BE2C (cell line): ENCODE data around the gene SNRPA. TPM values are rescaled to one million over a fixed set of nuclear protein-coding genes. Genes with fewer than 3 reads are reported as not detected.

ENCODE experiments used
- DNase-seq: peaks from one replicate; pipeline ENCODE4 v3.0.0-alpha.2; 2020
- H3K27me3 ChIP-seq: fragments of 250-450 bp; sonication (Bioruptor Pico); 2 replicates; pipeline ENCODE4 v1.5.1; 2020; ENCODE audit warnings: mild to moderate bottlenecking
- H3K36me3 ChIP-seq: fragments of 250-450 bp; sonication (Bioruptor Pico); 2 replicates; pipeline ENCODE4 v1.5.1; 2020; ENCODE audit warnings: mild to moderate bottlenecking
- H3K4me1 ChIP-seq: fragments of 250-450 bp; sonication (Bioruptor Pico); 2 replicates; pipeline ENCODE4 v1.5.1; 2020
- H3K4me3 ChIP-seq: 2 replicates; pipeline ENCODE4 v1.5.1; 2011; ENCODE audit warnings: low read depth, low read length
- H3K9me3 ChIP-seq: fragments of 250-450 bp; sonication (Bioruptor Pico); 2 replicates; pipeline ENCODE4 v1.5.1; 2020
- polyA plus RNA-seq: library from polyadenylated mRNA; unstranded; fragments of >200 nt; gene quantifications from one replicate; pipeline ENCODE4 v1.2.1, GENCODE V29; 2012; ENCODE audit warnings: low read depth, missing spikeins; ENCODE audit not compliant: insufficient read length, insufficient read depth
- TF ChIP-seq, protein P1 (sequence below): IDR thresholded peaks from 2 replicates; pipeline ENCODE4 v1.5.1; 2012; ENCODE audit warnings: mild to moderate bottlenecking, low read depth, low read length

SNRPA gene
- polyA plus RNA-seq, result 73.9 TPM

DNA sequence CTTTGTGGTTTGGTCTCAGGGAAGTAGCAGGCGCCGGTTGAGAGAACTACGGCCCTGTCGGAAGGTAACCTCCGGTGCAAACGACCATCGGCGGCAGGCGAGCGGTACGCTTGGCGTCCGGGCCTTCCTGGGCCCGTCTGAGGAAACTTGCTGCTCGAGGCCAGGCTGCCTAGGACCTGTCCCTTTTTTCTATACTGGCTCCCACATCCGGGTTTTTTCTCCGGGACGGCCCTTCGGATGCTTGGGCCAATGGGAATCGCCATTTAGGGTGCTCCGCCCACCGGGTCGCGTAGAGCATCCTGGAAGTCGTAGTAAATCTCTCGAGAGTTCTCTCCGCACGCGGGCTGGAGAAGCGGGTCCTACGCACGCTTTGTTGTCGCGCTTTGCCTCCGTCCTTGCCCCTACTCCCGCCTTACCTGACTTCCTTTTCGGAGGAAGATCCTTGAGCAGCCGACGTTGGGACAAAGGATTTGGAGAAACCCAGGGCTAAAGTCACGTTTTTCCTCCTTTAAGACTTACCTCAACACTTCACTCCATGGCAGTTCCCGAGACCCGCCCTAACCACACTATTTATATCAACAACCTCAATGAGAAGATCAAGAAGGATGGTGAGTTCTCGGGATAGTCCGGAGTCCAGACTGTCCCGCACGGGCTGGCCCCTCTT, at the start of gene SNRPA:
Gene SNRPA (plus strand): TSS at position 330 of the 664 bp plus-strand sequence. CDS start 206 bp downstream, at position 536.
- Histone ChIP-seq H3K27me3 (no peaks in the 10 kb centered on the region), H3K9me3 (no peaks in the 10 kb centered on the region), H3K4me3 (peak within 1 kb of the TSS; percentile 93), H3K4me1 (peaks cover 3% of the 10 kb centered on the region; the same call in 1 of the 2 replicates), H3K36me3 (peaks cover 23% of the 10 kb centered on the region)
- peak; percentile 98 for DNase-seq
- TF ChIP-seq, protein P1, sequence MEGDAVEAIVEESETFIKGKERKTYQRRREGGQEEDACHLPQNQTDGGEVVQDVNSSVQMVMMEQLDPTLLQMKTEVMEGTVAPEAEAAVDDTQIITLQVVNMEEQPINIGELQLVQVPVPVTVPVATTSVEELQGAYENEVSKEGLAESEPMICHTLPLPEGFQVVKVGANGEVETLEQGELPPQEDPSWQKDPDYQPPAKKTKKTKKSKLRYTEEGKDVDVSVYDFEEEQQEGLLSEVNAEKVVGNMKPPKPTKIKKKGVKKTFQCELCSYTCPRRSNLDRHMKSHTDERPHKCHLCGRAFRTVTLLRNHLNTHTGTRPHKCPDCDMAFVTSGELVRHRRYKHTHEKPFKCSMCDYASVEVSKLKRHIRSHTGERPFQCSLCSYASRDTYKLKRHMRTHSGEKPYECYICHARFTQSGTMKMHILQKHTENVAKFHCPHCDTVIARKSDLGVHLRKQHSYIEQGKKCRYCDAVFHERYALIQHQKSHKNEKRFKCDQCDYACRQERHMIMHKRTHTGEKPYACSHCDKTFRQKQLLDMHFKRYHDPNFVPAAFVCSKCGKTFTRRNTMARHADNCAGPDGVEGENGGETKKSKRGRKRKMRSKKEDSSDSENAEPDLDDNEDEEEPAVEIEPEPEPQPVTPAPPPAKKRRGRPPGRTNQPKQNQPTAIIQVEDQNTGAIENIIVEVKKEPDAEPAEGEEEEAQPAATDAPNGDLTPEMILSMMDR, result no peak

GRCh38 chr19:40701758-40702157, 49.2 kb upstream of the SNRPA start:
- Histone ChIP-seq H3K4me1 (no peaks in the 10 kb centered on the region; the same call in 1 of the 2 replicates), H3K9me3 (no peaks in the 10 kb centered on the region), H3K36me3 (peaks cover 5% of the 10 kb centered on the region; the same call in 1 of the 2 replicates), H3K27me3 (no peaks in the 10 kb centered on the region), H3K4me3 (no peak overlapping the region)
- no peak for DNase-seq
- TF ChIP-seq, protein P1, result no peak

GRCh38 chr19:40702337-40703012, 48.5 kb upstream of the SNRPA start:
- no peaks in the 10 kb centered on the region for H3K27me3 ChIP-seq
- peak; percentile 91 for DNase-seq
- no peak overlapping the region for H3K4me3 ChIP-seq
- no peaks in the 10 kb centered on the region for H3K9me3 ChIP-seq
- H3K4me1 ChIP-seq, result no peaks in the 10 kb centered on the region; the same call in 1 of the 2 replicates
- H3K36me3 ChIP-seq, result peaks cover 5% of the 10 kb centered on the region; the same call in 1 of the 2 replicates
- TF ChIP-seq, protein P1, result peak; percentile 86

DNA sequence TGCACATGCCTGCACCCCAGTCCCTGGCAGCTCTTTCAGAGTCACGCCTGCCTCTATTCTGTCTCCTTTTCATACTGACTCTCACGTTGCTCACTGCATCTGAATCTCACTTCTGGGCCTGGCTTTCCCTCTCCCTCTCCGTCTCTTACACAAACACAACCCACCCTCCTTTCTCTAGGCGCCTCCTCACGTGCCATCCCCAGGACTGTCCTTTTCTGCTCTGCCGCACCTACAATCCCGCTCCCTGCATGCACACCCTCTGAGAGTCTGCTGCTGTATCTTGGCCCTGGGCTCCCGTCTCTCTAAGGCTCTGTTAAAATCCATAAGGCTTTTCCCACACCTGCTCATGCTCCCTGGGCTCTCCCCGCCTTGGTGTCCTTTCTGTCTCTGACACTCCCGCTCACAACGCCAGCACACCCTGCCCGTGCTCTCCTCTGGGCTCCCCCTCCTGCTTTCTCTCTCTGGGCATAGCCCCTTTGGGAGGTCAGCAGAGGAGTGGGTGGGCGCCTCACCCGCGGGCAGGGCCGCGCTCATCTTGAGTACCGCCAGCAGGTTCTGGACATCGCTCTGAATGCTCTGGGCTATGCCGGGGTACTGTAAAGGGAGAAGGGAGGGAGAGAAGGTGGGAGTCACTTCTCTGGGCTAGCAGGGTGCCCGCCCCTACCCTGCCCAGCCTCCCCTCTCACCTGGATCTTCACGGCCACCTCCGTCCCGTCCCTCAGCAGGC, 47.8 kb upstream of the SNRPA start:
- no peak for DNase-seq
- Histone ChIP-seq H3K9me3 (no peaks in the 10 kb centered on the region), H3K36me3 (peaks cover 5% of the 10 kb centered on the region; the same call in 1 of the 2 replicates), H3K27me3 (no peaks in the 10 kb centered on the region), H3K4me1 (no peaks in the 10 kb centered on the region; the same call in 1 of the 2 replicates), H3K4me3 (no peak overlapping the region)
- TF ChIP-seq, protein P1, result no peak

- Histone ChIP-seq H3K36me3 (peaks cover 5% of the 10 kb centered on the region; the same call in 1 of the 2 replicates), H3K4me1 (no peaks in the 10 kb centered on the region; the same call in 1 of the 2 replicates), H3K9me3 (no peaks in the 10 kb centered on the region), H3K27me3 (no peaks in the 10 kb centered on the region), H3K4me3 (no peak overlapping the region)
- TF ChIP-seq, protein P1, result no peak
- no peak for DNase-seq
Measured at GRCh38 chr19:40704491-40705361, 46.3 kb upstream of the SNRPA start.
